HEK293 (cell line): Measurements from ENCODE around the gene ARL8B.

Experiments
- CTCF ChIA-PET: fragments of 350-600 bp; formaldehyde crosslinking; extraction: SDS; loops from one replicate; lab custom pipeline; 2021; ENCODE audit warnings: antibody characterized with exemption; lab: Yijun Ruan, JAX
- POLR2A ChIA-PET: fragments of 300-600 bp; formaldehyde crosslinking; extraction: SDS; loops from one replicate; lab custom pipeline; 2020; ENCODE audit warnings: antibody characterized with exemption, inconsistent platforms; lab: Yijun Ruan, JAX
- H3K27ac ChIP-seq: fragments of 200-500 bp; sonication (Bioruptor generic); 2 replicates; pipeline ENCODE4 v1.5.1; 2014; ENCODE audit warnings: low read depth, low read length, control low read depth, inconsistent platforms; ENCODE audit errors: extremely low read depth
- H3K36me3 ChIP-seq, 2 experiments: fragments of 200-500 bp in 1 of 2; sonication (Bioruptor generic) in 1 of 2; 1 replicate in 1 of 2; 2 replicates in 1 of 2; pipeline ENCODE4 v1.5.1; 2014 to 2017; ENCODE audit warnings: inconsistent platforms in 2 of 2, low read length in 2 of 2; ENCODE audit not compliant: control insufficient read depth in 2 of 2, insufficient read depth in 1 of 2
- H3K4me1 ChIP-seq: fragments of 200-500 bp; sonication (Bioruptor generic); 2 replicates; pipeline ENCODE4 v1.5.1; 2014; ENCODE audit warnings: mild to moderate bottlenecking, low read length, inconsistent platforms; ENCODE audit not compliant: control insufficient read depth, insufficient read depth
- H3K4me3 ChIP-seq: 2 replicates; pipeline ENCODE4 v1.5.1; 2011; ENCODE audit warnings: low read depth, mild to moderate bottlenecking, control low read depth, low read length, moderate library complexity
- H3K9me3 ChIP-seq: fragments of 200-500 bp; sonication (Bioruptor generic); 2 replicates; pipeline ENCODE4 v1.5.1; 2014; ENCODE audit warnings: low read depth, low read length, inconsistent platforms; ENCODE audit not compliant: control insufficient read depth, insufficient read depth
- BCL11B ChIP-seq: fragments of 450-650 bp; formaldehyde crosslinking; IDR thresholded peaks from 2 replicates; pipeline ENCODE4 v1.5.1; 2016; ENCODE audit warnings: low read depth, missing biosample characterization, missing genetic modification characterization
- GFI1B ChIP-seq: fragments of 450-650 bp; formaldehyde crosslinking; IDR thresholded peaks from 2 replicates; pipeline ENCODE4 v1.5.1; 2016; ENCODE audit warnings: missing biosample characterization, missing genetic modification characterization
- GLIS1 ChIP-seq: fragments of 450-650 bp; formaldehyde crosslinking; IDR thresholded peaks from 2 replicates; pipeline ENCODE4 v1.5.1; 2016; ENCODE audit warnings: missing biosample characterization, missing genetic modification characterization
- HIC1 ChIP-seq: fragments of 450-650 bp; formaldehyde crosslinking; IDR thresholded peaks from 2 replicates; pipeline ENCODE4 v1.5.1; 2016; ENCODE audit warnings: missing biosample characterization, missing genetic modification characterization
- INSM2 ChIP-seq: fragments of 450-650 bp; formaldehyde crosslinking; IDR thresholded peaks from 2 replicates; pipeline ENCODE4 v1.5.1; 2016; ENCODE audit warnings: missing biosample characterization, missing genetic modification characterization
- KLF10 ChIP-seq: fragments of 450-650 bp; IDR thresholded peaks from 2 replicates; pipeline ENCODE4 v1.5.1; 2018; ENCODE audit warnings: missing biosample characterization, mild to moderate bottlenecking, missing genetic modification characterization
- KLF16 ChIP-seq: fragments of 450-650 bp; formaldehyde crosslinking; IDR thresholded peaks from 2 replicates; pipeline ENCODE4 v1.5.1; 2017; ENCODE audit warnings: missing biosample characterization, missing genetic modification characterization
- KLF17 ChIP-seq: fragments of 450-650 bp; formaldehyde crosslinking; IDR thresholded peaks from 2 replicates; pipeline ENCODE4 v1.5.1; 2016; ENCODE audit warnings: missing biosample characterization, missing genetic modification characterization
- PRDM4 ChIP-seq: fragments of 450-650 bp; formaldehyde crosslinking; IDR thresholded peaks from 2 replicates; pipeline ENCODE4 v1.5.1; 2017; ENCODE audit warnings: missing biosample characterization, missing genetic modification characterization
- ZBTB17 ChIP-seq: fragments of 450-650 bp; formaldehyde crosslinking; IDR thresholded peaks from 2 replicates; pipeline ENCODE4 v1.5.1; 2016; ENCODE audit warnings: missing biosample characterization, missing genetic modification characterization
- ZNF146 ChIP-seq: fragments of 450-650 bp; formaldehyde crosslinking; IDR thresholded peaks from 2 replicates; pipeline ENCODE4 v1.5.1; 2016; ENCODE audit warnings: missing biosample characterization, missing genetic modification characterization
- ZNF211 ChIP-seq: fragments of 450-650 bp; formaldehyde crosslinking; IDR thresholded peaks from 2 replicates; pipeline ENCODE4 v1.5.1; 2016; ENCODE audit warnings: low read depth, missing biosample characterization, missing genetic modification characterization
- ZNF23 ChIP-seq: fragments of 450-650 bp; formaldehyde crosslinking; IDR thresholded peaks from 2 replicates; pipeline ENCODE4 v1.5.1; 2016; ENCODE audit warnings: missing biosample characterization, missing genetic modification characterization, borderline replicate concordance
- ZNF274 ChIP-seq, 2 experiments: fragments of 200-500 bp in 1 of 2; fragments of 450-650 bp in 1 of 2; sonication (Bioruptor generic) in 1 of 2; formaldehyde crosslinking in 1 of 2; IDR thresholded peaks; 2 replicates each; pipeline versions ENCODE4 v1.5.1 to v1.6.1; 2014 to 2016; ENCODE audit warnings: borderline replicate concordance in 1 of 2, inconsistent platforms in 1 of 2, low read length in 1 of 2, missing biosample characterization in 1 of 2, missing genetic modification characterization in 1 of 2
- ZNF324 ChIP-seq: fragments of 450-650 bp; formaldehyde crosslinking; IDR thresholded peaks from 2 replicates; pipeline ENCODE4 v1.5.1; 2016; ENCODE audit warnings: missing biosample characterization, missing genetic modification characterization
- ZNF350 ChIP-seq: fragments of 450-650 bp; formaldehyde crosslinking; IDR thresholded peaks from 2 replicates; pipeline ENCODE4 v1.5.0; 2017; ENCODE audit warnings: missing biosample characterization, mild to moderate bottlenecking, missing genetic modification characterization
- ZNF449 ChIP-seq: fragments of 450-650 bp; formaldehyde crosslinking; IDR thresholded peaks from 2 replicates; pipeline ENCODE4 v1.5.1; 2017; ENCODE audit warnings: missing biosample characterization, mild to moderate bottlenecking, missing genetic modification characterization, moderate library complexity
- ZNF488 ChIP-seq: fragments of 450-650 bp; formaldehyde crosslinking; IDR thresholded peaks from 2 replicates; pipeline ENCODE4 v1.5.1; 2016; ENCODE audit warnings: missing biosample characterization, missing genetic modification characterization
- ZNF529 ChIP-seq: fragments of 450-650 bp; formaldehyde crosslinking; IDR thresholded peaks from 2 replicates; pipeline ENCODE4 v1.5.1; 2017; ENCODE audit warnings: missing genetic modification characterization, missing biosample characterization; ENCODE audit not compliant: insufficient replicate concordance
- ZNF664 ChIP-seq: fragments of 450-650 bp; formaldehyde crosslinking; IDR thresholded peaks from 2 replicates; pipeline ENCODE4 v1.5.1; 2016; ENCODE audit warnings: missing biosample characterization, missing genetic modification characterization
- ZSCAN30 ChIP-seq: fragments of 450-650 bp; IDR thresholded peaks from 2 replicates; pipeline ENCODE4 v1.5.1; 2018; ENCODE audit warnings: missing biosample characterization, mild to moderate bottlenecking, missing genetic modification characterization, moderate library complexity

The ARL8B gene

GRCh38 chr3:5090197-5090596 is 31.9 kb upstream of the ARL8B start (continued):
- TF ChIP-seq ZNF324 (tag by site-specific recombination) = no peak
- TF ChIP-seq ZNF449 (tag by site-specific recombination) = no peak
- TF ChIP-seq BCL11B = no peak
- no peak for TF ChIP-seq ZNF664 (tag by site-specific recombination)

- ChIA-PET POLR2A (no interaction called here), CTCF (no interaction called here)
- TF ChIP-seq ZNF211 (tag by site-specific recombination) (no peak), BCL11B (no peak), GLIS1 (tag by site-specific recombination) (no peak), ZNF274 (IDR thresholded peaks at IDR 0.05; ENCODE audit: low read length) (no peak), ZNF274 (tag by site-specific recombination; IDR thresholded peaks at IDR 0.05; ENCODE audit: borderline replicate concordance) (no peak), KLF16 (no peak), ZNF23 (tag by site-specific recombination) (no peak), ZNF146 (no peak), ZNF350 (no peak), GFI1B (no peak)
Observed at GRCh38 chr3:5092018-5092417, 30.1 kb upstream of the ARL8B start.

GRCh38 chr3:5093731-5094130 is 28.4 kb upstream of the ARL8B start:
- ChIA-PET CTCF (interaction anchor here (0.5 to 1.2 kb wide), 6 partner anchors 18 to 382 kb away, joined by 3 to 5 read pairs (median 4); no protein-coding TSS in a partner anchor), POLR2A (interaction anchor here (1.1 kb wide), 1 partner anchor 16 kb away, joined by 5 read pairs; no protein-coding TSS in a partner anchor)
- Histone ChIP-seq H3K4me1 (no peaks in the 10 kb centered on the region), H3K9me3 (no peaks in the 10 kb centered on the region), H3K27ac (no peak overlapping the region), H3K36me3 (no peaks in the 10 kb centered on the region), H3K4me3 (no peak overlapping the region)
- no peak for TF ChIP-seq KLF10 (tag by site-specific recombination)
- no peak for TF ChIP-seq ZNF529
- no peak for TF ChIP-seq ZBTB17 (tag by site-specific recombination)

More at GRCh38 chr3:5092018-5092417, 30.1 kb upstream of the ARL8B start:
- H3K4me1 ChIP-seq = no peaks in the 10 kb centered on the region
- H3K4me3 ChIP-seq = no peak overlapping the region
- no peaks in the 10 kb centered on the region for H3K36me3 ChIP-seq
- H3K9me3 ChIP-seq = no peaks in the 10 kb centered on the region
- no peak overlapping the region for H3K27ac ChIP-seq

GRCh38 chr3:5095886-5096285 is 26.2 kb upstream of the ARL8B start:
- Histone ChIP-seq H3K4me1 (no peaks in the 10 kb centered on the region), H3K9me3 (no peaks in the 10 kb centered on the region), H3K27ac (no peak overlapping the region), H3K4me3 (no peak overlapping the region), H3K36me3 (no peaks in the 10 kb centered on the region)
- ChIA-PET CTCF (no interaction called here), POLR2A (no interaction called here)
- TF ChIP-seq KLF17 (tag by site-specific recombination) = no peak
- no peak for TF ChIP-seq HIC1
- no peak for TF ChIP-seq PRDM4 (tag by site-specific recombination)
- no peak for TF ChIP-seq ZSCAN30 (tag by site-specific recombination)
- TF ChIP-seq ZNF488 (tag by site-specific recombination) = no peak
- no peak for TF ChIP-seq INSM2
